AG09319 (cell line): ENCODE results near the gene TEX54.
A peak's percentile ranks its signal among the peaks of the same experiment; 100 is the strongest.

ENCODE experiments used
- DNase-seq: peaks from one replicate; pipeline ENCODE4 v3.0.0-alpha.2; 2010; ENCODE audit warnings: low read depth; ENCODE audit errors: extremely low read depth
- CTCF ChIP-seq: IDR thresholded peaks from 2 replicates; pipeline ENCODE4 v1.5.1; 2011; ENCODE audit warnings: low read depth, mild to moderate bottlenecking, inconsistent platforms, low read length, moderate library complexity

The TEX54 gene

GRCh38 chr11:62811659-62812058 is 21.0 kb downstream of the TEX54 start:
- DNase-seq = no peak
- TF ChIP-seq CTCF = no peak

DNA sequence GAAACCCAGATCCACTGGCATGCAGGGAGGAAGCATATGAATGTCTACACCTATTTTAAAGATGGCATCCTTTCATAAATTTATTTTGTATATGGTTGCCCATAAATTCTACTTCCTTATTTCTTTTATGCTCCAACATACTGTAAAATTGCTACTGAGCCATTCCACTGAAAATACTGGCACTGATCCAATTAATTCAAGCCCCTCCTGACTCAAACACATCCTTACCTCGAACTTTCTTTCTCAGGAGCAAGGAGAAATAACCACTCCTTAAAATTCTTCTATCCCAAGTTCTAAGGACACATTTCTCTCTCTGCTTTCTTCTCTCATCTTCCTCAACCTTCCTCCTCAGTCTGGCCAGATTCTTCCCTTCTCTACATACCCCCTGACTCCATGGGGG is 21.9 kb downstream of the TEX54 start:
- no peak for DNase-seq
- no peak for TF ChIP-seq CTCF

- TF ChIP-seq CTCF = no peak
Measured at GRCh38 chr11:62806611-62807121, 26.0 kb downstream of the TEX54 start.

GRCh38 chr11:62805961-62806441 is 26.6 kb downstream of the TEX54 start:
- DNase-seq = no peak
- no peak for TF ChIP-seq CTCF

More at GRCh38 chr11:62806611-62807121, 26.0 kb downstream of the TEX54 start:
- no peak for DNase-seq

GRCh38 chr11:62805076-62805892 is 27.4 kb downstream of the TEX54 start, which contains the start of gene NXF1:
TSS of gene NXF1 (minus strand) at chr11:62805440. CDS start at chr11:62805356, 84 bp downstream.
- peak; percentile 90 for DNase-seq
- no peak for TF ChIP-seq CTCF

GRCh38 chr11:62804310-62805075 is 28.1 kb downstream of the TEX54 start:
- no peak for DNase-seq
- TF ChIP-seq CTCF = no peak

- no peak for DNase-seq
- no peak for TF ChIP-seq CTCF
Measured at GRCh38 chr11:62801071-62801470, 31.6 kb downstream of the TEX54 start.
